ENCODE measurements around the gene BAIAP2.
"Not testable (repeated sequence)": the region's sequence is repeated elsewhere in the genome, so short reads cannot be mapped to it uniquely, and the experiment has no call there.

Gene BAIAP2

GRCh38 chr17:81069135-81069645 lies 34.2 kb downstream of the BAIAP2 start:
- DNase-seq (ENCODE audit: low read depth in 2 of 2): no peak

- DNase-seq (ENCODE audit: low read depth in 2 of 2): no peak
Measured at GRCh38 chr17:81070541-81071246, 35.7 kb downstream of the BAIAP2 start.

- no peak for DNase-seq (ENCODE audit: low read depth in 2 of 2)
Measured at GRCh38 chr17:81071761-81072741, 37.1 kb downstream of the BAIAP2 start.

GRCh38 chr17:81073967-81074839 lies 39.3 kb downstream of the BAIAP2 start:
- DNase-seq (ENCODE audit: low read depth in 2 of 2): no peak

- no peak for DNase-seq (ENCODE audit: low read depth in 2 of 2)
Measured at GRCh38 chr17:81074875-81075274, 39.9 kb downstream of the BAIAP2 start.

- no peak for DNase-seq (ENCODE audit: low read depth in 2 of 2)
Measured at GRCh38 chr17:81075307-81075706, 40.4 kb downstream of the BAIAP2 start.

GRCh38 chr17:81076141-81076679 lies 41.3 kb downstream of the BAIAP2 start:
- no peak for DNase-seq (ENCODE audit: low read depth in 2 of 2)

GRCh38 chr17:81078026-81078913 lies 43.3 kb downstream of the BAIAP2 start:
- not testable (repeated sequence) for DNase-seq (ENCODE audit: low read depth in 2 of 2)

- DNase-seq (ENCODE audit: low read depth in 2 of 2): no peak
Measured at GRCh38 chr17:81080019-81080418, 45.1 kb downstream of the BAIAP2 start.

GRCh38 chr17:81081222-81082176 lies 46.5 kb downstream of the BAIAP2 start:
- no peak for DNase-seq (ENCODE audit: low read depth in 2 of 2)

- DNase-seq (ENCODE audit: low read depth in 2 of 2): no peak
Measured at GRCh38 chr17:81082177-81083073, 47.5 kb downstream of the BAIAP2 start.

- DNase-seq (ENCODE audit: low read depth in 2 of 2): no peak
Measured at GRCh38 chr17:81083125-81083765, 48.3 kb downstream of the BAIAP2 start.

GRCh38 chr17:81084680-81085419 lies 49.9 kb downstream of the BAIAP2 start:
- DNase-seq (ENCODE audit: low read depth in 2 of 2): no peak

- DNase-seq (ENCODE audit: low read depth in 2 of 2): no peak
Measured at GRCh38 chr17:81085420-81085911, 50.5 kb downstream of the BAIAP2 start.

GRCh38 chr17:81086789-81087551 lies 52.0 kb downstream of the BAIAP2 start:
- no peak for DNase-seq (ENCODE audit: low read depth in 2 of 2)

All from fibroblast of skin of left biceps (primary cell).